DND-41 (cell line): Measurements from ENCODE around the gene TNFRSF14.

Source experiments
- EZH2 ChIP-seq: IDR thresholded peaks from 3 replicates; pipeline ENCODE4 v1.6.1; 2012; ENCODE audit warnings: borderline replicate concordance, low read depth, mild to moderate bottlenecking, moderate library complexity, low read length, inconsistent platforms; ENCODE audit not compliant: severe bottlenecking
- TF ChIP-seq, protein P1 (sequence below): IDR thresholded peaks from 2 replicates; pipeline ENCODE4 v1.5.1; 2012; ENCODE audit warnings: borderline replicate concordance, low read length, moderate library complexity, mild to moderate bottlenecking; ENCODE audit not compliant: poor library complexity, severe bottlenecking; ENCODE audit errors: extremely low read depth

DNA sequence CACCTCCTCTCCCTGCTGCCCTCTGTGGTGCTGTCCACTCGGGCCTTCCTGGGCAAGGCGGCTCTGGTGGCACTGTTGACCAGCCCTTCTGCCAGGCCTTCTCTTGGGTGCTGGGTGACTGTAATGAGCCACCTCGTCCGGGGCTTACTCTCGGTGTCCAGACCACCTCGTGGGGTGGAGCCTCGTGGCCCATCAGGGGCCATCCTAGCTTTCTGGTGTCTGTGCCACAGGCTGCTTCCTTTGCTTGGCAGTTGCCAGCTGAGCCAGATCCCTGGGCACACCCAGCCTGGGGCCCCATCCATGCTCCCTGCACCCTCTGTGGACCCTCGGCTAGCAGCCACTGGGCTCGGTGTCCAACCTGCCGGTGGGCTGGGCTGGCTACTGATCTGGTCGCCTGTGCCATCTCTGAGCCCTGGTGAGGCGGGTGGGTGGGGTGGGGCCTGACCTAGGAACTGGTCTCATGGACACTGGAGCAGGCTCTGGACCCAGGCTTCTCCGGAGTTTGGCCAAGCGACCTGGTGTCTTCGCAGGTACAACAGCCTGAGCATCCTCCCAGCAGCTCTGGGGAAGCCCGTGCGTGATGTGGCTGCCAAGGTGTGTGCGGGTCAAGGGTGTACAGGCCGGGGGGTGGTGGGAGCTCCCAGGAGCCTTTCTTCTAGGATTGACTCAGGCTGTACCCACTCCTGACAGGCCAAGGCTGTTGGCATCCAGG lies 31.8 kb downstream of the TNFRSF14 start:
- TF ChIP-seq, protein P1, sequence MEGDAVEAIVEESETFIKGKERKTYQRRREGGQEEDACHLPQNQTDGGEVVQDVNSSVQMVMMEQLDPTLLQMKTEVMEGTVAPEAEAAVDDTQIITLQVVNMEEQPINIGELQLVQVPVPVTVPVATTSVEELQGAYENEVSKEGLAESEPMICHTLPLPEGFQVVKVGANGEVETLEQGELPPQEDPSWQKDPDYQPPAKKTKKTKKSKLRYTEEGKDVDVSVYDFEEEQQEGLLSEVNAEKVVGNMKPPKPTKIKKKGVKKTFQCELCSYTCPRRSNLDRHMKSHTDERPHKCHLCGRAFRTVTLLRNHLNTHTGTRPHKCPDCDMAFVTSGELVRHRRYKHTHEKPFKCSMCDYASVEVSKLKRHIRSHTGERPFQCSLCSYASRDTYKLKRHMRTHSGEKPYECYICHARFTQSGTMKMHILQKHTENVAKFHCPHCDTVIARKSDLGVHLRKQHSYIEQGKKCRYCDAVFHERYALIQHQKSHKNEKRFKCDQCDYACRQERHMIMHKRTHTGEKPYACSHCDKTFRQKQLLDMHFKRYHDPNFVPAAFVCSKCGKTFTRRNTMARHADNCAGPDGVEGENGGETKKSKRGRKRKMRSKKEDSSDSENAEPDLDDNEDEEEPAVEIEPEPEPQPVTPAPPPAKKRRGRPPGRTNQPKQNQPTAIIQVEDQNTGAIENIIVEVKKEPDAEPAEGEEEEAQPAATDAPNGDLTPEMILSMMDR: no peak
- TF ChIP-seq EZH2: no peak
